ENCODE data around the gene PAFAH1B1. TPM values are rescaled to one million over a fixed set of nuclear protein-coding genes. Genes with fewer than 3 reads are reported as not detected.

Gene PAFAH1B1
- total and polyA plus RNA-seq, 4 donors = 14.0 to 44.1 (median 29.2) TPM

- no peak for DNase-seq (ENCODE audit: low spot score)
- TF ChIP-seq MAX (IDR thresholded peaks at IDR 0.05) = no peak
- TF ChIP-seq FOXA1 (IDR thresholded peaks at IDR 0.05) = no peak
- no peak for TF ChIP-seq HNF4A (conservative IDR thresholded peaks at IDR 0.05)
- no peak for TF ChIP-seq RXRA (IDR thresholded peaks at IDR 0.05)
- TF ChIP-seq HNF4G (IDR thresholded peaks at IDR 0.05) = no peak
- no peak for TF ChIP-seq FOXA2 (IDR thresholded peaks at IDR 0.05)
- TF ChIP-seq SP1 (IDR thresholded peaks at IDR 0.05) = no peak
- TF ChIP-seq TAF1 (conservative IDR thresholded peaks at IDR 0.05) = no peak
- TF ChIP-seq CTCF (IDR thresholded peaks at IDR 0.05; ENCODE audit: low read depth, low read length, missing input control) = no peak
- Histone ChIP-seq H3K9me3 (ENCODE audit: control insufficient read depth in 4 of 4, low read length in 3 of 4) (no peaks in the 10 kb centered on the region), H3K27ac (ENCODE audit: low read depth in 1 of 2, low read length in 2 of 2) (no peak overlapping the region), H3K36me3 (ENCODE audit: control insufficient read depth in 4 of 4, insufficient read depth in 3 of 4, low read depth in 1 of 4, low read length in 3 of 4) (peaks cover 14 to 38% (median 19%) of the 10 kb centered on the region in 4 donors), H3K4me3 (ENCODE audit: low read depth in 1 of 3, low read length in 3 of 3) (no peak overlapping the region), H3K4me1 (ENCODE audit: control insufficient read depth in 4 of 4, insufficient read depth in 4 of 4, low read length in 3 of 4) (peaks cover 18 to 67% (median 58%) of the 10 kb centered on the region in 4 donors), H3K9ac (ENCODE audit: low read depth in 1 of 2, low read length in 2 of 2) (no peak overlapping the region), H3K27me3 (ENCODE audit: control insufficient read depth in 4 of 4, insufficient read depth in 4 of 4, low read length in 3 of 4) (no peaks in the 10 kb centered on the region)
- 82% methylated on average over 7 of the region's 7 CpGs for WGBS
These were observed 111.8 kb downstream of the PAFAH1B1 start for GRCh38 chr17:2705263-2705662.

GRCh38 chr17:2705888-2706795 is 112.7 kb downstream of the PAFAH1B1 start:
- 84% methylated on average over 25 of the region's 25 CpGs for WGBS
- Histone ChIP-seq H3K4me3 (ENCODE audit: low read depth in 1 of 3, low read length in 3 of 3) (no peak overlapping the region), H3K9me3 (ENCODE audit: control insufficient read depth in 4 of 4, low read length in 3 of 4) (no peaks in the 10 kb centered on the region), H3K4me1 (ENCODE audit: control insufficient read depth in 4 of 4, insufficient read depth in 4 of 4, low read length in 3 of 4) (peaks cover 18 to 73% (median 59%) of the 10 kb centered on the region in 4 donors), H3K27me3 (ENCODE audit: control insufficient read depth in 4 of 4, insufficient read depth in 4 of 4, low read length in 3 of 4) (no peaks in the 10 kb centered on the region), H3K27ac (ENCODE audit: low read depth in 1 of 2, low read length in 2 of 2) (no peak overlapping the region), H3K36me3 (ENCODE audit: control insufficient read depth in 4 of 4, insufficient read depth in 3 of 4, low read depth in 1 of 4, low read length in 3 of 4) (peaks cover 8 to 29% (median 14%) of the 10 kb centered on the region in 4 donors), H3K9ac (ENCODE audit: low read depth in 1 of 2, low read length in 2 of 2) (no peak overlapping the region)
- no peak for TF ChIP-seq EGR1 (IDR thresholded peaks at IDR 0.05; ENCODE audit: low read depth in 2 of 2)
- no peak for TF ChIP-seq RXRA (IDR thresholded peaks at IDR 0.05)
- no peak for TF ChIP-seq CTCF (IDR thresholded peaks at IDR 0.05; ENCODE audit: low read depth, low read length, missing input control)
- TF ChIP-seq SP1 (IDR thresholded peaks at IDR 0.05) = no peak
- no peak for TF ChIP-seq JUND (IDR thresholded peaks at IDR 0.05)
- no peak for TF ChIP-seq MAX (IDR thresholded peaks at IDR 0.05)
- TF ChIP-seq FOXA1 (IDR thresholded peaks at IDR 0.05) = no peak
- no peak for TF ChIP-seq HNF4A (conservative IDR thresholded peaks at IDR 0.05)
- TF ChIP-seq FOXA2 (IDR thresholded peaks at IDR 0.05) = no peak
- TF ChIP-seq NR2F2 (IDR thresholded peaks at IDR 0.05) = no peak
- TF ChIP-seq GABPA (IDR thresholded peaks at IDR 0.05 in 1 of 2, conservative IDR thresholded peaks at IDR 0.05 in 1 of 2) = no peak
- no peak for TF ChIP-seq ATF3 (IDR thresholded peaks at IDR 0.05)
- no peak for TF ChIP-seq RAD21 (IDR thresholded peaks at IDR 0.05)
- no peak for TF ChIP-seq ZBTB33 (IDR thresholded peaks at IDR 0.05)
- TF ChIP-seq TAF1 (conservative IDR thresholded peaks at IDR 0.05) = no peak
- no peak for TF ChIP-seq YY1 (IDR thresholded peaks at IDR 0.05)
- no peak for TF ChIP-seq REST (IDR thresholded peaks at IDR 0.05)
- no peak for DNase-seq (ENCODE audit: low spot score)
